Gastrocnemius medialis (tissue), 4 donors: Measurements from ENCODE around the gene LRFN2. TPM values are rescaled to one million over a fixed set of nuclear protein-coding genes. Genes with fewer than 3 reads are reported as not detected.

Source experiments
- ATAC-seq, 2 donors: fragments of 150-250 bp; one replicate each; pipeline ENCODE4 v1.9.1; 2016
- DNase-seq, 2 donors: peaks; one replicate each; pipeline ENCODE4 v3.0.0-alpha.2; 2019
- H3K27ac ChIP-seq, 4 donors: fragments of 200-600 bp; sonication (generic); 1 replicate in 1 of 4; 2 replicates in 3 of 4; pipeline ENCODE4 v1.5.1; 2016 to 2018; ENCODE audit warnings: mild to moderate bottlenecking in 2 of 4, moderate library complexity in 1 of 4
- H3K27me3 ChIP-seq, 3 donors: fragments of 200-600 bp; sonication (generic) in 2 of 3; 1 replicate in 1 of 3; 2 replicates in 2 of 3; pipeline versions ENCODE4 v1.5.1 to v1.6.0; 2016 to 2019; ENCODE audit warnings: mild to moderate bottlenecking in 1 of 3, moderate library complexity in 1 of 3
- H3K36me3 ChIP-seq, 2 donors: fragments of 200-600 bp; sonication (generic) in 1 of 2; one replicate each; pipeline ENCODE4 v1.5.1; 2017 to 2018
- H3K4me1 ChIP-seq, 2 donors: fragments of 200-600 bp; sonication (generic) in 1 of 2; one replicate each; pipeline ENCODE4 v1.5.1; 2016 to 2017; ENCODE audit warnings: mild to moderate bottlenecking in 2 of 2
- H3K4me3 ChIP-seq, 4 donors: fragments of 200-600 bp; sonication (generic) in 3 of 4; 1 replicate in 1 of 4; 2 replicates in 3 of 4; pipeline ENCODE4 v1.5.1; 2016 to 2019; ENCODE audit warnings: mild to moderate bottlenecking in 2 of 4
- H3K9me3 ChIP-seq, 3 donors: fragments of 200-600 bp; sonication (generic) in 2 of 3; 1 replicate in 1 of 3; 2 replicates in 2 of 3; pipeline ENCODE4 v1.5.1; 2016 to 2019
- POLR2A ChIP-seq, 2 donors: fragments of 450-650 bp; IDR thresholded peaks; one replicate each; pipeline ENCODE4 v1.6.1; 2017; ENCODE audit warnings: antibody characterized with exemption in 2 of 2, mild to moderate bottlenecking in 2 of 2, moderate library complexity in 2 of 2
- in situ Hi-C, 4 donors: fragments of 200-750 bp; cut with MboI; loops; one replicate each; pipeline versions ENCODE4 v1.15.0 to v1.8.0; 2017; ENCODE audit warnings: low sequenced_read_pairs in 4 of 4
- intact Hi-C: fragments of 100-400 bp; cut with DNase I; formaldehyde crosslinking; loops from one replicate; pipeline ENCODE4 v1.15.1; 2023; ENCODE audit warnings: low total_unique reads
- total RNA-seq, 4 donors: library from RNA; depleted of rRNA; stranded (reverse); fragments of >200 nt; gene quantifications; one replicate each; pipeline versions ENCODE4 v1.1.0 to v1.2.3, GENCODE V29; 2016
- TF ChIP-seq, protein P1 (sequence below), 5 experiments: fragments of 450-650 bp in 3 of 5; fragments of 200-600 bp in 2 of 5; sonication (generic) in 2 of 5; IDR thresholded peaks in 4 of 5; conservative IDR thresholded peaks in 1 of 5; 1 replicate in 4 of 5; 2 replicates in 1 of 5; pipeline ENCODE4 v1.5.1; 2016 to 2019; ENCODE audit warnings: antibody characterized with exemption in 5 of 5, mild to moderate bottlenecking in 3 of 5, moderate library complexity in 3 of 5

The LRFN2 gene
- total RNA-seq, 4 donors from 2014 or later, result not detected

DNA sequence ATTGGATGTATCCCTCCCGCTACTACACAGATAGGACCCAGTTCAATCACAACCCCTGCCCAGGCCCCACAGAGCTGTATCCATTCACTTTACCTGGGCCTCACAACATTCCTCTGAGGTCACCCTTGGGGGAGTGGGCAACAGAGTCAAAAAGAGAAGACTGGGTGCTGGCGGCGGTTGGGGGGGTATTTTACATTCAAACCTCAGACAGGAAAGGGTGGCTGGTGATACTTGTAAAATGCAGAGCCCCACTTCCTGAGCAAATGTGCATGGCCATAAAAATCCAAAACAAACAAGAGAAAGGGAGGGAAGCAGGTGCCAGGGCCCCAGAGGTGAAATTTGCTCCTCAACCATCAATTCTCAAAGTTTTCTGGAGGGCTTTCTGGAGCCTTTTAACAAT, 3.5 kb downstream of the LRFN2 start:
- peaks cover 0 to under 1% (median 0%) of the 10 kb centered on the region in 3 donors for H3K27me3 ChIP-seq

DNA sequence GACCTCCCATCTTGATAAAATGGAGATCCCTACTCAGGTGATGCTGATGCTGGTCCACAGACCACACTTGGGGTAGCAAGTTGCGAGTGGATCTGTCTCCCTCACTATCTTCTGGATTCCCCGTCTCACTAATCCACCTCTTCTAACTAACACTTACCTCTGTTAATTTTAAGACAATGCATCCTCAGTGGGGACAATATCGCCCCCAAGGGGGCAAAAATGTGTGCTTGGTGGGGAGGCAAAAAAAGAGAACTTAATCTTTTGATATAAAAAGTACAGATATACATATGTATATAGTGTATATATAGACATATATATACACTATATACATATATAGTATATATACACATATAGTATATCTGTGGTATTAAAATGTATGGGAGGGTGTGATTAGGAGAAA, 4.3 kb downstream of the LRFN2 start:
- TF ChIP-seq, protein P1, sequence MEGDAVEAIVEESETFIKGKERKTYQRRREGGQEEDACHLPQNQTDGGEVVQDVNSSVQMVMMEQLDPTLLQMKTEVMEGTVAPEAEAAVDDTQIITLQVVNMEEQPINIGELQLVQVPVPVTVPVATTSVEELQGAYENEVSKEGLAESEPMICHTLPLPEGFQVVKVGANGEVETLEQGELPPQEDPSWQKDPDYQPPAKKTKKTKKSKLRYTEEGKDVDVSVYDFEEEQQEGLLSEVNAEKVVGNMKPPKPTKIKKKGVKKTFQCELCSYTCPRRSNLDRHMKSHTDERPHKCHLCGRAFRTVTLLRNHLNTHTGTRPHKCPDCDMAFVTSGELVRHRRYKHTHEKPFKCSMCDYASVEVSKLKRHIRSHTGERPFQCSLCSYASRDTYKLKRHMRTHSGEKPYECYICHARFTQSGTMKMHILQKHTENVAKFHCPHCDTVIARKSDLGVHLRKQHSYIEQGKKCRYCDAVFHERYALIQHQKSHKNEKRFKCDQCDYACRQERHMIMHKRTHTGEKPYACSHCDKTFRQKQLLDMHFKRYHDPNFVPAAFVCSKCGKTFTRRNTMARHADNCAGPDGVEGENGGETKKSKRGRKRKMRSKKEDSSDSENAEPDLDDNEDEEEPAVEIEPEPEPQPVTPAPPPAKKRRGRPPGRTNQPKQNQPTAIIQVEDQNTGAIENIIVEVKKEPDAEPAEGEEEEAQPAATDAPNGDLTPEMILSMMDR (IDR thresholded peaks at IDR 0.05 in 4 of 5, conservative IDR thresholded peaks at IDR 0.05 in 1 of 5), result peak in 1 of 5 experiments; percentile 8
- no peak for TF ChIP-seq POLR2A (IDR thresholded peaks at IDR 0.05)
- Histone ChIP-seq H3K9me3 (no peaks in the 10 kb centered on the region), H3K4me1 (peaks cover under 1 to 5% of the 10 kb centered on the region in 2 donors), H3K36me3 (no peaks in the 10 kb centered on the region), H3K27me3 (no peaks in the 10 kb centered on the region), H3K27ac (no peak overlapping the region), H3K4me3 (no peak overlapping the region)
- DNase-seq, result no peak
- intact Hi-C loops, result loop anchor here (10.0 kb wide), 1 partner anchor 242 kb away; no protein-coding TSS in a partner anchor
- in situ Hi-C loops, result loop anchor here in 3 of 4 donors (25.0 kb wide), 2 partner anchors 246 to 596 kb away; no protein-coding TSS in a partner anchor
- no peak for ATAC-seq

More for the DNA sequence above, 3.5 kb downstream of the LRFN2 start:
- H3K27ac ChIP-seq, result no peak overlapping the region
- peaks cover 4 to 10% of the 10 kb centered on the region in 2 donors for H3K4me1 ChIP-seq
- no peaks in the 10 kb centered on the region for H3K36me3 ChIP-seq
- no peaks in the 10 kb centered on the region for H3K9me3 ChIP-seq
- in situ Hi-C loops (loop anchor here in 3 of 4 donors (25.0 kb wide), 2 partner anchors 246 to 596 kb away; no protein-coding TSS in a partner anchor), intact Hi-C loops (loop anchor here (10.0 kb wide), 1 partner anchor 241 kb away; no protein-coding TSS in a partner anchor)
- TF ChIP-seq, protein P1 (IDR thresholded peaks at IDR 0.05 in 4 of 5, conservative IDR thresholded peaks at IDR 0.05 in 1 of 5), result no peak
- no peak for TF ChIP-seq POLR2A (IDR thresholded peaks at IDR 0.05)
- H3K4me3 ChIP-seq, result no peak overlapping the region
- no peak for DNase-seq
- no peak for ATAC-seq

DNA sequence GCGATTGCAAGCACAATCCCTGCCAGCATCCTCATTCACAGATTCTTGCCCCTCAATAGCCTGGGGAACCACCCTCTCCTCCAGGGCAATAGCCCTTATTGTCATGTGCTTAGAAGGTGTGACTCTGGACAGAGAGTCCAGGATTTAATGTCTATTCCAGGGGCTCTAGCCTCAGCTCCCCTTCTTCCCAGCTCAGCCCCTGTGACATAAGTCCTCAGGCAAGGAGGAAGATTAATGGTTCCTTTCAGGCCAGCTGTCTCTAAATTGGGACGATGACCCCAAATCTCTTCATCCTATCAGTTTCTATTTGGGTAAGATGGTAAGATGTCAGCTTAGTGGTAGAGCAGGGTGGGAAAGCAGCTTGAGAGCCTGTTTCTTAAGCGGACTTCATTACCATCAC, 8.1 kb downstream of the LRFN2 start:
- no peak overlapping the region for H3K4me3 ChIP-seq

DNA sequence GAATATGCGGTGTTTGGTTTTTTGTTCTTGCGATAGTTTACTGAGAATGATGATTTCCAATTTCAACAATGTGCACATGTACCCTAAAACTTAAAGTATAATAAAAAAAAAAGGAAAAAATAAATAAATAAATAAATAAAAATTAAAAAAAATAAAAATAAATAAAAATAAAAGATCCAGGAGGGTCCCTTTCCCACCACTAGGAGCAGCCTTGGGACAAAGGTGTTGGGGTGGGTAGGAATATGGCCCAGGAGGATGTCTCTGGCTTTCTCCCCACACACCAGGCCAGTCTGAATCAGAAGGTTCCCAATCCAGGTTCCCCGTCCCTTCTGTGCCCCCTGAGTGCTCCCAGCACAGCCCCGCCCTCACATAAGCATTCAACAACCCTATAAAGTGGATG, 9.5 kb downstream of the LRFN2 start:
- Histone ChIP-seq H3K4me3 (no peak overlapping the region), H3K27ac (no peak overlapping the region), H3K9me3 (no peaks in the 10 kb centered on the region), H3K27me3 (no peaks in the 10 kb centered on the region), H3K4me1 (no peaks in the 10 kb centered on the region), H3K36me3 (no peaks in the 10 kb centered on the region)
- intact Hi-C loops (no loop called here), in situ Hi-C loops (loop anchor here in 3 of 4 donors (25.0 kb wide), 2 partner anchors 240 to 590 kb away; no protein-coding TSS in a partner anchor)
- no peak for ATAC-seq
- TF ChIP-seq POLR2A (IDR thresholded peaks at IDR 0.05), result no peak
- TF ChIP-seq, protein P1 (IDR thresholded peaks at IDR 0.05 in 4 of 5, conservative IDR thresholded peaks at IDR 0.05 in 1 of 5), result no peak
- DNase-seq, result no peak

More for the DNA sequence above, 8.1 kb downstream of the LRFN2 start:
- intact Hi-C loops (no loop called here), in situ Hi-C loops (loop anchor here in 3 of 4 donors (25.0 kb wide), 2 partner anchors 242 to 592 kb away; no protein-coding TSS in a partner anchor)
- TF ChIP-seq, protein P1 (IDR thresholded peaks at IDR 0.05 in 4 of 5, conservative IDR thresholded peaks at IDR 0.05 in 1 of 5), result no peak
- TF ChIP-seq POLR2A (IDR thresholded peaks at IDR 0.05), result no peak
- Histone ChIP-seq H3K27ac (no peak overlapping the region), H3K9me3 (no peaks in the 10 kb centered on the region), H3K4me1 (no peaks in the 10 kb centered on the region), H3K27me3 (no peaks in the 10 kb centered on the region), H3K36me3 (no peaks in the 10 kb centered on the region)
- ATAC-seq, result no peak
- no peak for DNase-seq
